ENCODE data around the gene CYBA.

- TF ChIP-seq POLR2A (IDR thresholded peaks at IDR 0.05; ENCODE audit: low read depth, low read length) (no peak), MAFK (IDR thresholded peaks at IDR 0.05; ENCODE audit: low read depth, low read length) (no peak), CTCF (conservative IDR thresholded peaks at IDR 0.05; ENCODE audit: low read depth, low read length) (no peak), MXI1 (IDR thresholded peaks at IDR 0.05; ENCODE audit: borderline replicate concordance, low read depth, low read length) (no peak), RCOR1 (IDR thresholded peaks at IDR 0.05; ENCODE audit: insufficient replicate concordance, low read length) (no peak)
Measured at GRCh38 chr16:88691924-88692560, 41.2 kb upstream of the CYBA start.

All from IMR-90 (cell line).